ENCODE measurements around the gene KCNIP1.

GRCh38 chr5:170471551-170472178 is 32.2 kb upstream of the KCNIP1 start:
- TF ChIP-seq CTCF (conservative IDR thresholded peaks at IDR 0.05; ENCODE audit: low read length) (no peak), EZH2phosphoT487 (IDR thresholded peaks at IDR 0.05; ENCODE audit: borderline replicate concordance) (no peak)

Data from Loucy (cell line).